WTC11 (cell line): ENCODE data around the gene FAM20A. TPM values are rescaled to one million over a fixed set of nuclear protein-coding genes. Genes with fewer than 3 reads are reported as not detected.

ENCODE experiments used
- ATAC-seq: fragments of 200-7000 bp; cut with Tn5 transposase; 2 replicates; pipeline ENCODE4 v1.10.0; 2021; ENCODE audit warnings: mild to moderate bottlenecking, moderate library complexity
- CTCF ChIA-PET: fragments of 300-600 bp; sonication (Branson Sonifier 250); formaldehyde crosslinking; loops from one replicate; lab custom pipeline; 2021; ENCODE audit warnings: antibody characterized with exemption; lab: Charles Lee
- POLR2A ChIA-PET: fragments of 350-600 bp; sonication (Branson Sonifier 250); formaldehyde crosslinking; loops from one replicate; lab custom pipeline; 2021; ENCODE audit warnings: antibody characterized with exemption; lab: Charles Lee
- DNase-seq: peaks from one replicate; pipeline ENCODE4 v3.0.0; 2021; ENCODE audit warnings: low spot score
- H3K27ac Mint-ChIP-seq: 2 replicates; pipeline ENCODE4 v1.8.0; 2021; ENCODE audit warnings: mixed read lengths
- H3K27me3 Mint-ChIP-seq: 2 replicates; pipeline ENCODE4 v1.8.0; 2021; ENCODE audit warnings: low read depth, mild to moderate bottlenecking, moderate library complexity, mixed read lengths
- H3K36me3 Mint-ChIP-seq: 2 replicates; pipeline ENCODE4 v1.8.0; 2021; ENCODE audit warnings: mixed read lengths
- H3K4me1 Mint-ChIP-seq: 2 replicates; pipeline ENCODE4 v1.8.0; 2022; ENCODE audit warnings: mixed read lengths
- H3K4me3 Mint-ChIP-seq: 2 replicates; pipeline ENCODE4 v1.8.0; 2021; ENCODE audit warnings: mild to moderate bottlenecking, moderate library complexity, mixed read lengths
- H3K9me3 Mint-ChIP-seq: 2 replicates; pipeline ENCODE4 v1.8.0; 2021; ENCODE audit warnings: mixed read lengths
- ARID4B ChIP-seq: sonication (generic); formaldehyde crosslinking; IDR thresholded peaks from 2 replicates; pipeline ENCODE4 v1.8.0; 2023; ENCODE audit warnings: missing genetic modification reagents, mild to moderate bottlenecking, borderline replicate concordance
- ATF1 ChIP-seq: sonication (generic); formaldehyde crosslinking; IDR thresholded peaks from 2 replicates; pipeline ENCODE4 v1.8.1; 2023; ENCODE audit warnings: mild to moderate bottlenecking, moderate library complexity, missing genetic modification reagents
- ATF6 ChIP-seq: sonication (generic); formaldehyde crosslinking; IDR thresholded peaks from 2 replicates; pipeline ENCODE4 v1.8.1; 2023; ENCODE audit warnings: mild to moderate bottlenecking, missing genetic modification reagents
- CREM ChIP-seq: sonication (generic); formaldehyde crosslinking; IDR thresholded peaks from 2 replicates; pipeline ENCODE4 v1.8.1; 2022; ENCODE audit warnings: mild to moderate bottlenecking, missing genetic modification reagents, moderate library complexity
- EMX1 ChIP-seq: fragments of 250-450 bp; sonication (Bioruptor Pico); IDR thresholded peaks from 2 replicates; pipeline ENCODE4 v1.8.0; 2021; ENCODE audit warnings: mild to moderate bottlenecking
- ERG ChIP-seq: fragments of 250-450 bp; sonication (Bioruptor Pico); IDR thresholded peaks from 2 replicates; pipeline ENCODE4 v1.8.0; 2021; ENCODE audit warnings: mild to moderate bottlenecking
- FOXJ3 ChIP-seq: sonication (generic); formaldehyde crosslinking; IDR thresholded peaks from 2 replicates; pipeline ENCODE4 v1.9.0; 2021; ENCODE audit warnings: missing genetic modification reagents, mild to moderate bottlenecking, borderline replicate concordance
- FOXP1 ChIP-seq: sonication (generic); formaldehyde crosslinking; IDR thresholded peaks from 2 replicates; pipeline ENCODE4 v1.8.0; 2022; ENCODE audit warnings: missing genetic modification reagents, mild to moderate bottlenecking, moderate library complexity, borderline replicate concordance
- JUN ChIP-seq: sonication (generic); formaldehyde crosslinking; IDR thresholded peaks from 2 replicates; pipeline ENCODE4 v1.8.0; 2023; ENCODE audit warnings: mild to moderate bottlenecking, missing genetic modification reagents
- MLX ChIP-seq: sonication (generic); formaldehyde crosslinking; IDR thresholded peaks from 2 replicates; pipeline ENCODE4 v1.8.1; 2023; ENCODE audit warnings: mild to moderate bottlenecking, missing genetic modification reagents, moderate library complexity
- NR1H2 ChIP-seq: sonication (generic); formaldehyde crosslinking; IDR thresholded peaks from 2 replicates; pipeline ENCODE4 v1.9.0; 2021; ENCODE audit warnings: mild to moderate bottlenecking, moderate library complexity, missing genetic modification reagents
- OVOL2 ChIP-seq: fragments of 250-450 bp; sonication (Bioruptor Pico); IDR thresholded peaks from 2 replicates; pipeline ENCODE4 v1.9.0; 2021; ENCODE audit warnings: mild to moderate bottlenecking, borderline replicate concordance
- SMAD3 ChIP-seq: sonication (generic); formaldehyde crosslinking; IDR thresholded peaks from 2 replicates; pipeline ENCODE4 v1.8.0; 2022; ENCODE audit warnings: missing genetic modification reagents, mild to moderate bottlenecking, borderline replicate concordance
- STAT6 ChIP-seq: sonication (generic); formaldehyde crosslinking; conservative IDR thresholded peaks from 2 replicates; pipeline ENCODE4 v1.8.1; 2023; ENCODE audit warnings: mild to moderate bottlenecking, low read depth, missing genetic modification reagents, moderate library complexity
- TEAD4 ChIP-seq: sonication (generic); formaldehyde crosslinking; IDR thresholded peaks from 2 replicates; pipeline ENCODE4 v1.8.0; 2022; ENCODE audit warnings: mild to moderate bottlenecking, missing genetic modification reagents
- TP53 ChIP-seq: sonication (generic); formaldehyde crosslinking; IDR thresholded peaks from 2 replicates; pipeline ENCODE4 v1.8.1; 2023; ENCODE audit warnings: mild to moderate bottlenecking, missing genetic modification reagents
- ZNF219 ChIP-seq: sonication (generic); formaldehyde crosslinking; IDR thresholded peaks from 2 replicates; pipeline ENCODE4 v1.8.0; 2023; ENCODE audit warnings: missing genetic modification reagents, mild to moderate bottlenecking, borderline replicate concordance
- ZNF425 ChIP-seq: fragments of 250-450 bp; sonication (Bioruptor Pico); conservative IDR thresholded peaks from 2 replicates; pipeline ENCODE4 v1.9.0; 2021; ENCODE audit warnings: mild to moderate bottlenecking
- total RNA-seq: library from RNA; stranded (reverse); gene quantifications from 3 replicates; pipeline ENCODE4 v1.2.3, GENCODE V29; 2021

FAM20A gene
- total RNA-seq, 1 experiment from 2014 or later = 5.8 TPM

- peaks cover 3% of the 10 kb centered on the region for H3K36me3 Mint-ChIP-seq
- TF ChIP-seq CREM (CRISPR knock-in tag) = no peak
- no peak for TF ChIP-seq FOXP1 (CRISPR knock-in tag)
- TF ChIP-seq JUN (CRISPR knock-in tag) = no peak
- no peak for TF ChIP-seq ZNF219 (CRISPR knock-in tag)
- TF ChIP-seq ZNF425 (CRISPR knock-in tag) = no peak
- no peak for TF ChIP-seq EMX1 (CRISPR knock-in tag)
- no peak for TF ChIP-seq NR1H2
- no peak for TF ChIP-seq SMAD3 (CRISPR knock-in tag)
- no peak for TF ChIP-seq ARID4B (CRISPR knock-in tag)
- TF ChIP-seq ATF1 (CRISPR knock-in tag) = no peak
- no peak for TF ChIP-seq TEAD4 (CRISPR knock-in tag)
- no peak for TF ChIP-seq ATF6 (CRISPR knock-in tag)
- no peak for TF ChIP-seq STAT6
- no peak for TF ChIP-seq OVOL2 (CRISPR knock-in tag)
- no peak for TF ChIP-seq MLX
- TF ChIP-seq FOXJ3 (CRISPR knock-in tag) = no peak
- no peak for TF ChIP-seq ERG
- TF ChIP-seq TP53 (CRISPR knock-in tag) = no peak
- TF ChIP-seq, all 79 proteins: peak for 0
- ATAC-seq (no peak), DNase-seq (no peak)
- Mint-ChIP-seq H3K27ac (no peak overlapping the region), H3K4me3 (no peak overlapping the region), H3K27me3 (no peaks in the 10 kb centered on the region; the same call in 1 of the 2 replicates), H3K4me1 (no peaks in the 10 kb centered on the region), H3K9me3 (peaks cover 10% of the 10 kb centered on the region)
- ChIA-PET POLR2A (no interaction called here), CTCF (interaction anchor here (1.3 kb wide), 1 partner anchor 28 kb away, joined by 4 read pairs; no protein-coding TSS in a partner anchor)
These were observed 40.9 kb upstream of the FAM20A start for GRCh38 chr17:68642118-68642412.
